Hematopoietic multipotent progenitor cell treated with erythropoietin and hydrocortisone succinate and interleukin-3 and kit ligand, for 4 days (in vitro differentiated cells): ENCODE data around the gene EIF5B.

Source experiments
- DNase-seq: peaks from one replicate; pipeline ENCODE4 v3.0.0-alpha.2; 2015

Gene EIF5B

GRCh38 chr2:99374747-99375146 lies 37.6 kb downstream of the EIF5B start:
- DNase-seq = no peak

GRCh38 chr2:99376254-99376864 lies 39.2 kb downstream of the EIF5B start:
- DNase-seq = no peak

- DNase-seq = no peak
Measured at GRCh38 chr2:99377879-99378278, 40.7 kb downstream of the EIF5B start.

GRCh38 chr2:99380376-99381010 lies 43.3 kb downstream of the EIF5B start:
- DNase-seq = no peak

- no peak for DNase-seq
Measured at GRCh38 chr2:99382143-99382542, 45.0 kb downstream of the EIF5B start.

- no peak for DNase-seq
Measured at GRCh38 chr2:99386011-99386410, 48.8 kb downstream of the EIF5B start.

- no peak for DNase-seq
Measured at GRCh38 chr2:99388892-99389291, 51.7 kb downstream of the EIF5B start.

- no peak for DNase-seq
Measured at GRCh38 chr2:99389371-99389770, 52.2 kb downstream of the EIF5B start.

- no peak for DNase-seq
Measured at GRCh38 chr2:99389946-99390345, 52.8 kb downstream of the EIF5B start.

GRCh38 chr2:99395589-99396130 lies 58.5 kb downstream of the EIF5B start:
- DNase-seq = no peak

- no peak for DNase-seq
Measured at GRCh38 chr2:99397266-99397920, 60.2 kb downstream of the EIF5B start.

- no peak for DNase-seq
Measured at GRCh38 chr2:99398303-99398702, 61.1 kb downstream of the EIF5B start.

- no peak for DNase-seq
Measured at GRCh38 chr2:99399063-99399462, 61.9 kb downstream of the EIF5B start.

- DNase-seq = no peak
Measured at GRCh38 chr2:99399795-99400194, 62.6 kb downstream of the EIF5B start.

GRCh38 chr2:99401841-99402240 lies 64.7 kb downstream of the EIF5B start:
- DNase-seq = peak; percentile 27

GRCh38 chr2:99403084-99403483 lies 65.9 kb downstream of the EIF5B start:
- no peak for DNase-seq

- DNase-seq = peak; percentile 22
Measured at GRCh38 chr2:99403524-99403923, 66.3 kb downstream of the EIF5B start.

GRCh38 chr2:99404039-99404796 lies 67.0 kb downstream of the EIF5B start:
- DNase-seq = no peak

- no peak for DNase-seq
Measured at GRCh38 chr2:99404797-99405669, 67.8 kb downstream of the EIF5B start.

- DNase-seq = no peak
Measured at GRCh38 chr2:99406137-99406536, 68.9 kb downstream of the EIF5B start.

GRCh38 chr2:99410276-99410675 lies 73.1 kb downstream of the EIF5B start:
- no peak for DNase-seq

GRCh38 chr2:99414566-99414965 lies 77.4 kb downstream of the EIF5B start:
- peak; percentile 50 for DNase-seq
